H1 (cell line): ENCODE results near the gene DLG1. TPM values are rescaled to one million over a fixed set of nuclear protein-coding genes. Genes with fewer than 3 reads are reported as not detected.

ENCODE experiments used
- CTCF ChIA-PET: fragments of 300-600 bp; sonication (Branson Sonifier 250); formaldehyde crosslinking; loops from one replicate; lab custom pipeline; 2021; ENCODE audit not compliant: partially characterized antibody; lab: Charles Lee
- POLR2A ChIA-PET: fragments of 300-600 bp; sonication (Branson Sonifier 250); formaldehyde crosslinking; loops from one replicate; lab custom pipeline; 2021; ENCODE audit warnings: inconsistent platforms; ENCODE audit not compliant: partially characterized antibody; lab: Charles Lee
- DNase-seq, 2 experiments: peaks; one replicate each; pipeline versions ENCODE4 v3.0.0 to v3.0.0-alpha.2; 2010 to 2022; ENCODE audit warnings: low spot score in 2 of 2, low read depth in 1 of 2, mixed read lengths in 1 of 2
- FAIRE-seq: peaks from 2 replicates; lab custom pipeline; 2011; peaks lifted over from hg19 to GRCh38; lab: Jason Lieb, UNC
- H2AFZ ChIP-seq: 2 replicates; pipeline ENCODE4 v1.8.1; 2012; ENCODE audit warnings: low read length, inconsistent platforms
- H2AK5ac ChIP-seq: 2 replicates; pipeline ENCODE4 v1.6.1; 2013; ENCODE audit warnings: low read depth, low read length
- H2BK120ac ChIP-seq: replicated peaks from 2 replicates; pipeline ENCODE3; 2013; ENCODE audit warnings: low read depth, low read length, inconsistent platforms
- H2BK12ac ChIP-seq: 2 replicates; pipeline ENCODE4 v1.6.1; 2013; ENCODE audit warnings: low read depth, low read length
- H2BK15ac ChIP-seq: 2 replicates; pipeline ENCODE4 v1.6.1; 2013; ENCODE audit warnings: low read length
- H2BK20ac ChIP-seq: 2 replicates; pipeline ENCODE4 v1.6.1; 2013; ENCODE audit warnings: low read length
- H2BK5ac ChIP-seq: 2 replicates; pipeline ENCODE4 v1.6.1; 2013; ENCODE audit warnings: low read depth, low read length
- H3K14ac ChIP-seq: 2 replicates; pipeline ENCODE4 v1.6.1; 2013; ENCODE audit warnings: inconsistent platforms; ENCODE audit not compliant: insufficient read length
- H3K18ac ChIP-seq: 2 replicates; pipeline ENCODE4 v1.6.1; 2013; ENCODE audit warnings: low read length; ENCODE audit errors: extremely low read depth
- H3K23ac ChIP-seq: 2 replicates; pipeline ENCODE4 v1.6.1; 2013; ENCODE audit warnings: inconsistent platforms; ENCODE audit not compliant: insufficient read length
- H3K23me2 ChIP-seq: 2 replicates; pipeline ENCODE4 v1.6.1; 2013; ENCODE audit warnings: low read depth, low read length
- H3K27ac ChIP-seq: 2 replicates; pipeline ENCODE4 v1.6.1; 2011; ENCODE audit warnings: low read depth, low read length, inconsistent platforms
- H3K27me3 ChIP-seq, 4 experiments: replicated peaks in 1 of 4; 1 replicate in 1 of 4; 2 replicates in 3 of 4; pipeline versions ENCODE4 v1.6.1 to v1.8.1; 2011 to 2013; ENCODE audit warnings: low read length in 3 of 4, mild to moderate bottlenecking in 3 of 4, inconsistent platforms in 2 of 4, mixed read lengths in 2 of 4, moderate library complexity in 1 of 4; ENCODE audit not compliant: control insufficient read depth in 3 of 4, insufficient read depth in 3 of 4; ENCODE audit errors: extremely low read depth in 1 of 4
- H3K36me3 ChIP-seq, 4 experiments: 2 replicates each; pipeline versions ENCODE4 v1.6.1 to v1.8.1; 2011 to 2013; ENCODE audit warnings: mild to moderate bottlenecking in 4 of 4, low read length in 3 of 4, moderate library complexity in 2 of 4, control low read depth in 1 of 4, inconsistent platforms in 1 of 4; ENCODE audit not compliant: insufficient read depth in 4 of 4, control insufficient read depth in 2 of 4
- H3K4ac ChIP-seq: replicated peaks from 2 replicates; pipeline ENCODE3; 2013; ENCODE audit warnings: low read length, low read depth, mixed read lengths, inconsistent platforms; ENCODE audit not compliant: insufficient read length
- H3K4me1 ChIP-seq, 4 experiments: replicated peaks in 1 of 4; 1 replicate in 1 of 4; 2 replicates in 3 of 4; pipeline versions ENCODE4 v1.6.1 to v1.8.1; 2011 to 2013; ENCODE audit warnings: low read length in 3 of 4, inconsistent platforms in 2 of 4, mixed read lengths in 1 of 4; ENCODE audit not compliant: insufficient read depth in 4 of 4, control insufficient read depth in 3 of 4
- H3K4me2 ChIP-seq, 2 experiments: 2 replicates each; pipeline versions ENCODE4 v1.6.1 to v1.8.1; 2011 to 2013; ENCODE audit warnings: low read depth in 2 of 2, low read length in 2 of 2, control low read depth in 1 of 2, inconsistent platforms in 1 of 2, mild to moderate bottlenecking in 1 of 2; ENCODE audit not compliant: insufficient read depth in 1 of 2
- H3K4me3 ChIP-seq, 4 experiments: fragments of 200-600, 300-600 bp in 1 of 4; sonication (generic), shearing (Covaris generic), sonication (Bioruptor Twin) in 1 of 4; 2 replicates each; pipeline versions ENCODE4 v1.5.1 to v1.8.1; 2011 to 2016; ENCODE audit warnings: low read length in 4 of 4, low read depth in 3 of 4, control low read depth in 2 of 4, inconsistent platforms in 2 of 4, mild to moderate bottlenecking in 2 of 4, mixed read lengths in 1 of 4, moderate library complexity in 1 of 4; ENCODE audit not compliant: insufficient read depth in 2 of 4; ENCODE audit errors: extremely low read depth in 1 of 4
- H3K56ac ChIP-seq: replicated peaks from 2 replicates; pipeline ENCODE3; 2013; ENCODE audit warnings: low read depth, mild to moderate bottlenecking, mixed read lengths, low read length, inconsistent platforms; ENCODE audit not compliant: insufficient read length
- H3K79me1 ChIP-seq: 2 replicates; pipeline ENCODE4 v1.6.1; 2013; ENCODE audit warnings: low read depth, low read length, control low read depth
- H3K79me2 ChIP-seq, 2 experiments: 2 replicates each; pipeline versions ENCODE4 v1.6.1 to v1.8.1; 2012 to 2013; ENCODE audit warnings: low read length in 2 of 2, mild to moderate bottlenecking in 2 of 2, inconsistent platforms in 1 of 2; ENCODE audit not compliant: insufficient read depth in 2 of 2, control insufficient read depth in 1 of 2
- H3K9ac ChIP-seq, 4 experiments: replicated peaks in 1 of 4; 1 replicate in 1 of 4; 2 replicates in 3 of 4; pipeline versions ENCODE4 v1.6.1 to v1.8.1; 2011 to 2013; ENCODE audit warnings: low read depth in 3 of 4, low read length in 3 of 4, control low read depth in 2 of 4, mild to moderate bottlenecking in 2 of 4, moderate library complexity in 2 of 4, inconsistent platforms in 1 of 4; ENCODE audit errors: extremely low read depth in 1 of 4
- H3K9me3 ChIP-seq, 2 experiments: 2 replicates each; pipeline versions ENCODE4 v1.6.1 to v1.8.1; 2012 to 2013; ENCODE audit warnings: mild to moderate bottlenecking in 2 of 2, moderate library complexity in 2 of 2, control low read depth in 1 of 2, inconsistent platforms in 1 of 2, low read depth in 1 of 2, low read length in 1 of 2, mixed read lengths in 1 of 2; ENCODE audit not compliant: insufficient read depth in 2 of 2
- H4K20me1 ChIP-seq, 2 experiments: replicated peaks in 1 of 2; 2 replicates each; pipeline versions ENCODE3 to v1.8.1; 2011 to 2013; ENCODE audit warnings: inconsistent platforms in 2 of 2, low read length in 2 of 2, mild to moderate bottlenecking in 1 of 2; ENCODE audit not compliant: insufficient read depth in 2 of 2, control insufficient read depth in 1 of 2
- H4K5ac ChIP-seq: 2 replicates; pipeline ENCODE4 v1.6.1; 2013; ENCODE audit warnings: low read length, low read depth, mixed read lengths, inconsistent platforms; ENCODE audit not compliant: insufficient read length
- H4K8ac ChIP-seq: 2 replicates; pipeline ENCODE4 v1.8.0; 2013; ENCODE audit warnings: mild to moderate bottlenecking, moderate library complexity, low read length, inconsistent platforms; ENCODE audit not compliant: insufficient read depth; ENCODE audit errors: extremely low read depth
- H4K91ac ChIP-seq: replicated peaks from 2 replicates; pipeline ENCODE3; 2013; ENCODE audit warnings: low read length, mixed read lengths, inconsistent platforms; ENCODE audit not compliant: insufficient read length
- CBX5 ChIP-seq: fragments of 300-800, 300-1000 bp; sonication (generic); IDR thresholded peaks from 2 replicates; pipeline ENCODE4 v1.7.1; 2016; ENCODE audit warnings: antibody characterized with exemption, low read length, low read depth
- CBX8 ChIP-seq: fragments of 300-800, 300-1000 bp; sonication (generic); IDR thresholded peaks from 2 replicates; pipeline ENCODE4 v1.7.1; 2016; ENCODE audit warnings: low read depth, low read length, borderline replicate concordance
- HDAC2 ChIP-seq, 2 experiments: fragments of 300-600 bp in 1 of 2; sonication (generic) in 1 of 2; IDR thresholded peaks; 2 replicates each; pipeline ENCODE4 v1.6.1; 2011 to 2012; ENCODE audit warnings: low read depth in 2 of 2, low read length in 2 of 2, mild to moderate bottlenecking in 2 of 2, moderate library complexity in 2 of 2, borderline replicate concordance in 1 of 2, inconsistent platforms in 1 of 2
- JUND ChIP-seq: IDR thresholded peaks from 2 replicates; pipeline ENCODE4 v1.6.1; 2011; ENCODE audit warnings: mild to moderate bottlenecking, improper control_type of control experiment, low read length
- MAFK ChIP-seq: IDR thresholded peaks from 2 replicates; pipeline ENCODE4 v1.6.1; 2012; ENCODE audit warnings: low read depth, mild to moderate bottlenecking, improper control_type of control experiment, low read length
- POLR2AphosphoS5 ChIP-seq: IDR thresholded peaks from 2 replicates; pipeline ENCODE4 v1.6.1; 2011; ENCODE audit warnings: low read depth, low read length
- RAD21 ChIP-seq, 2 experiments: IDR thresholded peaks in 1 of 2; conservative IDR thresholded peaks in 1 of 2; 2 replicates each; pipeline ENCODE4 v1.6.1; 2011; ENCODE audit warnings: low read depth in 2 of 2, low read length in 2 of 2, improper control_type of control experiment in 1 of 2, inconsistent platforms in 1 of 2, mild to moderate bottlenecking in 1 of 2, moderate library complexity in 1 of 2
- SIRT6 ChIP-seq: IDR thresholded peaks from one replicate; pipeline ENCODE4 v1.7.1; 2012; ENCODE audit warnings: low read length, inconsistent platforms
- TCF12 ChIP-seq: IDR thresholded peaks from 2 replicates; pipeline ENCODE4 v1.6.1; 2011; ENCODE audit warnings: low read depth, mild to moderate bottlenecking, low read length
- WGBS, 2 experiments: shearing (Covaris generic) in 1 of 2; methylation state at CpG; one replicate each; pipeline versions ENCODE4 v1.1.6 to v1.1.7; 2013 to 2015; ENCODE audit warnings: low lambda C conversion rate in 2 of 2, mixed read lengths in 2 of 2, inconsistent platforms in 1 of 2, low coverage in 1 of 2, missing lambda C conversion rate in 1 of 2; ENCODE audit not compliant: insufficient replicate concordance in 2 of 2, insufficient coverage in 1 of 2, insufficient read length in 1 of 2; ENCODE audit errors: extremely low coverage in 1 of 2, missing lambda C conversion rate in 1 of 2; 5-methylcytosine and 5-hydroxymethylcytosine counted together
- polyA plus RNA-seq, 7 experiments: library from polyadenylated mRNA; depleted of rRNA in 3 of 7; stranded (reverse) in 5 of 7; unstranded in 2 of 7; fragments of >200 nt in 5 of 7; fragments of 200-250 nt in 2 of 7; gene quantifications; 1 replicate in 5 of 7; 2 replicates in 1 of 7; 4 replicates in 1 of 7; pipeline versions ENCODE4 v1.2.1 to v1.2.3, GENCODE V29; 2011 to 2013; ENCODE audit warnings: missing spikeins in 2 of 7, mixed read lengths in 2 of 7
- total RNA-seq: library from RNA; stranded (reverse); fragmentation: NEBNext Ultra II Directional; extraction: Animal tissue kit (Norgen Biotek cat#: 25700); gene quantifications from 2 replicates; pipeline ENCODE4 v1.2.1, GENCODE V29; 2021

DLG1 gene
- total and polyA plus RNA-seq, 2 of the 8 experiments (the other 6 are each of a cell fraction or from before 2014, with no cell fraction given): 13.4 to 78.8 TPM

DNA sequence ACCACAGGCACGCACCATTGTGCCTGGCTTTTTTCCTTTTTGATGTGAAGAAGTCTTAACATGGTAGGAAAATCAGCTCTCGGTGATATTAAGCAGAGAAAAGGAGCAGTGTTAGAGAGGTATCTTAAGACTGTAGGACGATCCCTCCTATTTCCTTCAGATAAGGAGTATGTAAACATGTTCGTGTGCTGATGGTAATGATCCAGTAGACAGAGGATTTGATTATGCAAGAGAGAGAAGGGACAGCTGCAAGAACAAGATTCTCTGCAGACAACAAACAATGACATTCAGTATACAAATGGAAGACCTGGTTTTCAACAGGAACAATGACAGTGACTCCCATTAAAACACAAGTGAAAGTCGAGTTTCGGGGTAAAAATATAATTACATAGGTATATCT, 173.7 kb downstream of the DLG1 start:
- Histone ChIP-seq H3K18ac (no peak overlapping the region), H2BK5ac (no peak overlapping the region), H3K27ac (no peak overlapping the region), H2AFZ (no peak overlapping the region), H3K4me3 (no peak overlapping the region), H3K4ac (no peak overlapping the region), H3K36me3 (peaks cover 0 to 8% (median under 1%) of the 10 kb centered on the region in 4 experiments; a peak in 3 of 8 replicates), H3K56ac (no peak overlapping the region), H3K23ac (no peak overlapping the region), H3K9ac (no peak overlapping the region), H4K91ac (no peak overlapping the region), H3K4me1 (no peaks in the 10 kb centered on the region), H2BK120ac (no peak overlapping the region), H3K79me1 (no peaks in the 10 kb centered on the region), H3K9me3 (no peaks in the 10 kb centered on the region), H4K20me1 (no peaks in the 10 kb centered on the region), H4K8ac (no peak overlapping the region), H4K5ac (no peak overlapping the region), H2BK20ac (no peak overlapping the region), H3K14ac (no peak overlapping the region), H2BK15ac (no peak overlapping the region), H3K79me2 (no peaks in the 10 kb centered on the region), H2BK12ac (no peak overlapping the region), H3K23me2 (no peaks in the 10 kb centered on the region), H3K4me2 (no peak overlapping the region), H2AK5ac (no peak overlapping the region), H3K27me3 (no peaks in the 10 kb centered on the region)
- FAIRE-seq: no peak
- no peak for DNase-seq
- POLR2A ChIA-PET: no interaction called here
- WGBS, 2 experiments: 93% methylated on average over 6 of the region's 6 CpGs; no CpG with 5 or more reads in 1 of the 2 experiments
- CTCF ChIA-PET: interaction anchor here (1.0 kb wide), 1 partner anchor 33 kb away, joined by 3 read pairs; no protein-coding TSS in a partner anchor
- TF ChIP-seq TCF12: no peak
- TF ChIP-seq RAD21 (IDR thresholded peaks at IDR 0.05 in 1 of 2, conservative IDR thresholded peaks at IDR 0.05 in 1 of 2; ENCODE audit: low read depth in 2 of 2, low read length in 2 of 2): no peak
- TF ChIP-seq CBX5: no peak
- no peak for TF ChIP-seq SIRT6
- TF ChIP-seq MAFK: no peak
- no peak for TF ChIP-seq HDAC2 (IDR thresholded peaks at IDR 0.05; ENCODE audit: borderline replicate concordance in 1 of 2, low read depth in 2 of 2, low read length in 2 of 2)
- no peak for TF ChIP-seq JUND
- no peak for TF ChIP-seq POLR2AphosphoS5
- TF ChIP-seq CBX8: no peak
